HG03378 (cell line): ENCODE measurements around the gene SCMH1.
"Not testable (repeated sequence)": the region's sequence is repeated elsewhere in the genome, so short reads cannot be mapped to it uniquely, and the experiment has no call there.

Source experiments
- ATAC-seq: cut with Tn5 transposase; IDR thresholded peaks from one replicate; pipeline ENCODE4 v1.9.1; 2021; ENCODE audit warnings: mild to moderate bottlenecking, moderate library complexity; ENCODE audit not compliant: unreplicated experiment

The SCMH1 gene

DNA sequence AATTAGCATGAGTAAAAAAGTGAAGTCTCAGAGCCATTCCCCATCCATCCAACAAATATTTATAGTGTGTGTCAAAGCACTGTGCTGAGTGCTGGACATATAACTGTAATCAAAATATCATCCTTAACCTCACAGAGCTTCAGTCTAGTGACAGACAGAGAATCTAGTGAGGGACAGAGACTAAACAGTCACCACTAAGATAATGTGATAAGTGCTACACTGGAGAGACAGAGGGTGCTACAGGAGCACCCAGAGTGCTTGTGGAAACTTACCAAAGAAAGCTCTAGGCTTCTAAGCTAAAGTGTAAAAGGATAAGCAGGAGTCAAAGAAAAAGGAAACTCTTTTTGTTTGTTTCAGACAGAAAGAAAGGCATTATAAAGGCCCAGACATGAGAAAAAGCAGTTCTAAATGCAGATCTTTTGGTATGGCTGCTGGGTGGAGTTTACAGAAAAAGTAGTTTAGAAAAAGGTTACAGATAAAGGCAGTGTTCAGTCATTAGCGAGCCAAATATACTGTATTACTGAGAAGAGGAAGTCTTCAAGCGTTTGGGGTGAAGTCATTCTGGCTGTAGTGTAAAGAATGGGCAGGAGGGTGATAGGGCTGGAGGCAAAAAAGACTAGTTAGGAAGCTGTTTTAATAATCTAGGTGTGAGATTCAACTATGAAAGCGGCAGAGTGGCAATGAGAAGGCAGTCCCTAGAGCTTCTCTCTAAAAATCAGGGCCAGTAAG, 83.8 kb downstream of the SCMH1 start:
- no peak for ATAC-seq

DNA sequence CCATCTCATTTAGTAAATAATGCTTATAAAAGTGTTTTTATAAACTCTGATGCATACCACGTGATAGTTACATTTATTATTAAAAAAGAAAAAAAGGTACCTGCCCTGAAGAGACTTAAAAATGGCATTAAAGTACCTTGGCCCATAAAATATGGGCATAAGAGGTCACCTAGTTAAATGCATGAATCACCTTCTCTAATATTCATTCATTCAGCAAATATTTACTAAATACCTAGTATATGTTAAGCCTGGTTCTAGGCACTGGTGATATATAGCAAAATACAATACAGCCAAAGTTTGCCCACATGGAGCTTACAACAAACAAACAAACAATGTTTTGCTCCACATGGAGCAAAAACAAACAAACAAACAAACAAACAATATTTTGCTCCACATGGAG, 87.0 kb downstream of the SCMH1 start:
- no peak for ATAC-seq

DNA sequence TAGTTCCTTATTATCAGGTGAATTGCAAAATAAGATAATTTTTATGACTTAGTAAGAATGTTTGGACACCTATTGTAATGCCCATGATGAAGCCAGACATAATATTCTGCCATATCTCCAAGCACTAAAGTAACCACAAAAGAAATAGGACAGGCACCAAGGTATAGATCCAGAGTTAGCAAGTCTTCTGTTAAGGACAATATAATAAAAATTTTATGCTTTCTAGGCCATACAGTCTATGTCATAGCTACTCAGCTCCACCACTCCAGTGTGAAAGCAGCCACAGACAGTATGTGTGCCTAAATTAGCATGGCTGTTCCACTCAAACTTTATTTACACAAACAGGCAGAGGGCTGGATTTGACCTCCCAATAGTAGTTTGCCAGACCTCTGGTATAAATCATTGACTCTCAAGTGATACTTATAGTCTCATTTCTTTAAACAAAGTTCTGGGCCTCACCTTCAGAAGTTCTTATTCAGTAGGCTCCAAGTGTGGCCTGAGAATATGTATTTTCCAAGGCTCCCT, 88.3 kb downstream of the SCMH1 start:
- no peak for ATAC-seq

DNA sequence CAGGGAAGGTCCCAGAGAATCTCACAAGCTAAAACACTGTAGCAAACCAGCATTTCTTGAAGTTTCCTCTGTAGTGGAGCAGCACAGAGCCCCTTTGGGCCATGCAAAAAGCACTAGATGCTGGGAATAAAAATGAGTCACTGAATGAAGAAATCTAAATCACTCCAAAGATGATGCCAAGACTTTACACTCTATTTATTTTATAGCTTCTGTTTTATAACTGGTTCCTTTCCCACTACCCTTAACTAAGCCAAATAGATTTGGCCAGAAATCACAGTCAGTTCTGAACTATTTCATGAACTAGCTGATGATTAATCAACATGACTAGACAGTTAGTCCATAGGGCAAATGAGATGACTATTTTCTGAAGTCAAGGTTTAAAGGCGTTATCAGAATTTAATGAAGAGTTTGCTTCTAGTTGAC, 89.5 kb downstream of the SCMH1 start:
- no peak for ATAC-seq

DNA sequence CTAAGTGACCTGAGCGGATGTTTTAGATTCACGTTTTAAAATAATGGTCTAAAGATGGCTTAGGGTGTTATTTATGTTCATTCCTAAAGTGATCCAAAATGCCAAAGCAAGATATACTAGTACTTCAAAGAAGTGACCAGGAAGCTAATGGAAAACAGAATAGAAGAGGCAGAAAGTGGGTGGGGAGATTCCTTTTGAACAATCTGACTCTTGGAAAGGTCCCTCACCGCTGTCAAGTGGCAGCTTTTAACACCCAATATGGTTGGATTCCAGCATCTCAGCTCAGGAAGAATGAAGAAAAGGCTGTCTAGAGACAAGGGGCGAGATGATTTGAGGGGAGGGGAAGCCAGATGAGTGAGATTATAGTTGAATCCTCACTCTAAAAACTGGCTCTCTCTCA, 90.3 kb downstream of the SCMH1 start:
- no peak for ATAC-seq

DNA sequence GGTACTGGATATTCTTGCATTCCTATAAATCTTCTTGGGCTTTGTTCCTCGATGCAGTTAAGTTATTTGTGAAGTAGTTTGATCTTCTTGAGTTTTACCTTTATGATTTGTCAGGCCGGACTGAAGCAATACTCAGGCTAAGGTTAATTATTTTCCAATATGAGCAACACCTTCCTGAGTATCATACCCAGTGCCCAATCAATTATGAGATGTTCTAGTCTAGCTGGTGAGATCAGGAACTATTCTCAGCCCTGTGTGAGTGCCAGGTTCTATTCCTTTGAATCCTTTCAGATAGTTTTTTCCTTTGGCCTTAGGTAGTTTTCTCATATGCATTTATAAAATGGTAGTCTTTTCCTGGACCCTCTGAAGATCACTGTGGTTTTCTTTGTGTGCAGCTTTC, 92.5 kb downstream of the SCMH1 start:
- no peak for ATAC-seq

DNA sequence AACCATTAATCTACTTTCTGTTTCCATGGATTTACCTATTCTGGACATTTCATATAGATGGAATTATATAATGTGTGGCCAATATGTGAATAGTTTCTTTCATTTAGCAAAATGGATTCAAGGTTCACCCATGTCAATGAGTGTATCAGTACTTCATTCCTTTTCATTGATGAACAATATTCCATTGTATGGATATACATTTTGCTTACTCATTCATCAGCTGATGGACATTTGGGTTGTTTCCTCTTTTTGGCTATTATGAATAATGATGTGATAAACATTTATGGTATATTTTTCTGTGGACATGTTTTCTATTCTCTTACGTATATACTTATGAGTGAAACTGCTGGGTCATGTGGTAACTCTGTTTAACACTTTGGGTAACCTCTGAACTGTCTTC, 97.8 kb downstream of the SCMH1 start:
- no peak for ATAC-seq

DNA sequence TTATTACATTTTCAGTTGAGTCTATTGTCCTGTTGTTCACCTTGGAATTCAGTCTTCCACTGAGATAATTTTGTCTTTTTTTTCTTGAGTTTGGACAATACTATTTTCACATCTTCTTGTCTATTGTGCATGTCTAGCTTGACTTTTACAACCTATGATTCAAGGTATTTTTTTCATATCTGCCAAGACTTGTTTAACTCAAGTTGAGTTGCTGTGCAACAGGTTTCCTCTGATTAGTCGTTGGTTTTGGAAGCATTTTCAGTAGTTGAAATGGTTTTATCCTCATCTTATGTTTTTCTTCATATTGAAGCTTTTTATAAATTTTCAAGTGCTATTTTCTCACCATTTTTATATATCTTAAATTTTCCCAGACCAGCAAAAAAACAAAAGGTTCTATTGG, 103.6 kb downstream of the SCMH1 start:
- no peak for ATAC-seq

DNA sequence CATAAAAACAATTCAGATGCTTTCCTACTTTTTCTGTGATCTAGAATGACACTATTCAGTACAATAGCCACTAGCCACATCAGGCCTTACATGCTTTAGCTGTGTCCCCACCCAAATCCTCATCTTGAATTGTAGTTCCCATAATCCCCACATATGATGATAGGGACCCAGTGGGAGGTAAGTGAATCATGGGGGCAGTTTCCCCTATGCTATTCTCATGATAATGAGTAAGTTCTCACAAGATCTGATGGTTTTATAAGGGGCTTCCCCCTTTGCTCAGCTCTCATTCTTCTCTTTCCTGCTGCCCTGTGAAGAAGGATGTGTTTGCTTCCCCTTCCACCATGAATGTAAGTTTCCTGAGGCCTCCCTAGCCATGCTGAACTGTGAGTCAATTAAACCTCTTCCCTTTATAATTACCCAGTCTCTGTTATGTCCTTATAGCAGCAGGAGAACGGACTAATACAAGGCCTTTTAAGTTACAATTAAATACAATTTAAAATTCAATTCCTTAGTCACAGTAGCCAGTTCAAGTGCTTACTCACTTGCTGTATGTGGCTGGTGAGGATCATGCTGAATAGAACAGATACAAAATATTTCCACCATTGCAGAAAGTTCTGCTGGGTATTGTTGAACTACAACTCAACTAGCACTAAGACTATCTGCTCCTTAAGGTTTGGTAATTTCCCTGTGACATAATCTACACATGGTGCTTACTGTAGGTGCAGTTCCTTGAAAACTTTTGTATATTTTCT, 106.7 kb downstream of the SCMH1 start:
- ATAC-seq: no peak

DNA sequence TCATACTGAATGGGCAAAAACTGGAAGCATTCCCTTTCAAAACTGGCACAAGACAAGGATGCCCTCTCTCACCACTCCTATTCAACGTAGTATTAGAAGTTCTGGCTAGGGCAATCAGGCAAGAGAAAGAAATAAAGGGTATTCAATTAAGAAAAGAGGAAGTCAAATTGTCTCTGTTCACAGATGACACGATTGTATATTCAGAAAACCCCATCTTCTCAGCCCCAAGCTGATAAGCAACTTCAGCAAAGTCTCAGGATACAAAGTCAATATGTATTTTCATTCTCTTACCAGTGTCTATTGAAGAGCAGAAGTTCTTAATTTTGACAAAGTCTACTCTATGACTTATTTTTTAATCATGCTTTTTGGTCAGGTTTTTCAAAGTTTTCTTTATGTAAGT, 107.8 kb downstream of the SCMH1 start:
- not testable (repeated sequence) for ATAC-seq

DNA sequence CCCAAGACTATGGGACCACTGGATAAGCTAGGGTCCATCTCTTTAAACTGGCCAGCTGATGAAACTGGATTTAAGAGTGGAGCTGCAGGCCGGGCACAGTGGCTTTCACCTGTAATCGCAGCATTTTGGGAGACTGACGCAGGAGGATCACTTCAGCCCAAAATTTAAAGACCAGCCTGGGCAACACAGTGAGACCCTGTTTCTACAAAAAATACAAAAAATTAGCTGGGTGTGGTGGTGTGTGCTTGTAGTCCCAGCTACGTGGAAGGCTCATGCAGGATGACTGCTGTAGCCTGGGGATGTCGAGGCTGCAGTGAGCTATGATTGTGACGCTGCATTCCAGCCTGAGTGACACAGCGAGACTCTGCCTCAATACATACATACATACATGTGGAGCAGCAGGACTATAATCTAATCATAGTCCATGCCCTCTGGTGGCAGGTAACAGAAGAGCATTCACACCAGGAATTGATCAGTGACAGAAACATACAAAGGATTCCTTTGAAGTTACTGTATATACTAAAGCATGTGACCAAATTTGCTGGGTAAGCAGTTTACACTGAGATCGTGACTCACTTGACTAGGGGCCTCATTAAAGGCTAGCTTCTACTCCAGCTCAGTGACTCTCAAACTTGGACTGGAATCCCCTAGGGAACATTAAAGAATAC, 119.1 kb downstream of the SCMH1 start:
- ATAC-seq: no peak

DNA sequence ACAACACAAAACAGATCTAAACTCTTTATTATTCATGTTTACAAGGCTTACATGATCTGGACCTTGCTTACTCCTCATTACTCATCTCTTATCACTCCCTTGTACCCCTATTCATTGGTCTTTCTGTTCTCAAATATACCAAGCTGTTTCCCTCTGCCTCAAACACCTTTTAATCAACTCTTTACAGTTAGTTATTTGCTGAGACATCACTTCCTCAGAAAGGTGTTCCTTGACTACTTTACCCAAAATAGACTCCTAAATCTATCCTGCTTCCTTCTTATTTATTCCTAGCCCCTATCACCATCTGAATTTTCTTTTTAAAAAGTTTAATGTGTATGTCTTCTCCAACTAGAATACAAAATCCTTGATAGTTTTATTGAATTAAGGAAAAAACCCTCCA, 120.0 kb downstream of the SCMH1 start:
- ATAC-seq: no peak

DNA sequence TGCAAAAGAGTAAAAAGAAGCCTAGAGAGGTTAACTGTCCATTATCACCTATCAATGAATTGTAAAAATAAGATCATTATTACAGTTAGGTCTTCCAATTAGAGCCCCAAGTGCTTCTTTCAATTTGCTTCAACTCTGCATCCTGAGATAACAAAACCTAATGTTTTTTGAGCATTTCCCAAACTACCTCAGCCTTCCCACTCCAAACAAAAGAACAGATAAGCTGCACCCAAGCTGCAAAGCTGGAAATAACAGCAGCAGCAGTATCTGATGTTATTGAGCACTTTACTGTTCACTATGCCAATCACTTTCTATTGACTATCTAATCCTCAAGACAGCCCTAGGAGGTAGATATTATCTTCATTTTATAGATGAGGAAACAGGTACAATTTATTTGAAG, 123.5 kb downstream of the SCMH1 start:
- ATAC-seq: no peak

DNA sequence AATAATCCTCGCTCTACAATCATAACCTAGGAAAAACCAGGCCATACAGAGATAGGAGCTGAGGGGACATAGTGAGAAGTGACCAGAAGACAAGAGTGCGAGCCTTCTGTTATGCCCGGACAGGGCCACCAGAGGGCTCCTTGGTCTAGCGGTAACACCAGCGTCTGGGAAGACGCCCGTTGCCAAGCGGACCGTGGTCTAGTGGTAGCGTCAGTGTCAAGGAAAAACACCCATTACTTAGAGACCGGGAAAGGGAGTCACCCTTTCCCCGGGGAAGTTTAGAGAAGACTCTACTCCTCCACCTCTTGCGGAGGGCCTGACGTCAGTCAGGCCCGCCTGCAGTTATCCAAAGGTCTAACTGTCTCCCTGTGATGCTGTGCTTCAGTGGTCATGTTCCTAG, 124.9 kb downstream of the SCMH1 start:
- not testable (repeated sequence) for ATAC-seq

DNA sequence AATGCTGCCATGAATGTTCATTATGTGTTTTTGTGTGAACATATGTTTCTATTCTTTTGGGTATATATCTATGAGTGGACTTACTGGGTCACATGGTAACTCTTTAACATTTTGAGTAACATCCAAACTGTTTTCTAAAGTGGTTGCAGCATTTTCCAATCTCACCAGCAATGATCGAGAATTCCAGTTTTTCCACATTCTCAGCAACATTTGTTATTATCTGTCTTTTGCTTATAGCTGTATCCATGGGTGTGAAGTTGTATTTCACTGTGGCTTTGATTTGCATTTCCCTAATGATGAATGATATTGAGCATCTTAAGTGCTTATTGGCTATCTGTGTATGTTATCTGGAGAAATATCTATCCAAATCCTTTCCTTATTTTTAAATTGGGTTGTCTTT, 131.4 kb downstream of the SCMH1 start:
- ATAC-seq: no peak

DNA sequence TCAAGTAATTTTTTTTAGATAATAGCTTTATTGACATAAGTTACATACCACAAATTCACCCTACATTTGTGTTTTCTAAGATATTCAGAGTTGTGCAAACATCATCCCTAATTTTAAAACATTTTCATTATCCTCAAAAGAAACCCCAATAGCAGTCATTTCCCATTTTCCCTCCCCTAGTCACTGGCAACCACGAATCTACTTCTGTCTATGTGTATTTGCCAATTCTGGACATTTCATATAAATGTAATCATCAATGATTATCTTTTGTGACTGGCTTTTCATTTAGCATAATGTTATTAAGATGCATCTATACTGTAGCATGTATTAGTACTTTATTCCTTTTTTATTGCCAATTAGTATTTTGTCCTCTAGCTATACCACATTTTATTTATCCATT, 131.8 kb downstream of the SCMH1 start:
- ATAC-seq: no peak

DNA sequence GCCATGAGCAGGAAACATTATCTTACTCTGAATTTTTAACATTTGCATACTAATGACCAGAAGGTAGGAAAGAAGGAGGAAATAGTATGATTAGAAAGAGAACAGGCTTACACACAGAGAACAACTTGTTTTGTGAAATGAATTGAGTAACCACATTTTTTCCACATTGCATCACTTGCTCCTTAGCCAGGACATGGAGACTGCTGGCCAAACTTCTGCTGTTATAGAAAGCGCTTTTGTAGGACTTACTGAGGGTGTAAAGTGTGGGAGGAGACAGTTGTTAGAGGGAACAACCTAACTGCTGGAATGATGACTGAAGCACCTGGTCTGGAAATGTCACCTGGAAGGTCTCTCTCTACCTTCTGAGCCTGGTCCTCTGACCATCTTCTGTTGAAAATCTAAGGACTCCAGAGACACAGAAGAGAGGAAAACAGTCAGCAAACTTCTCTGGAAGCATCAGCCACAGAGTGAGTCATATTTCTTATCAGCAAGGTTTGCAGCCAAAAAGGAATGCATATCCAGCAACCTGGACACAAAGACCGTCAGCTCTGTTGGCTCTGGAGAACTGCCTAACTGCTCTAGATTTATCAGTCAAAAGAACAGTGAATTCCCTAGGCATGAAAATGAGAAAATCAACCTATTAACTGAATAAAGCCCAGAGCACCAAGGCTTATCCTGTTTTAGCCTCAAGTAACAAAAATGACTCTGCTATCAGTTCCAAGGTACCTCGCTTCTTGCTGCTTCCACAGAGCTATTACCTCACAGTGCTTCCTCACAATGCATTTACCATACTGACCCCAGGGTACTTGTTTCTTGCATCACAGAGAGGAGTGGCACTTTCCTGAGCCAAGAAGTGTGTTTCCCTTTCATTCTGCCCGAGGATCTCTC, 132.6 kb downstream of the SCMH1 start:
- no peak for ATAC-seq

DNA sequence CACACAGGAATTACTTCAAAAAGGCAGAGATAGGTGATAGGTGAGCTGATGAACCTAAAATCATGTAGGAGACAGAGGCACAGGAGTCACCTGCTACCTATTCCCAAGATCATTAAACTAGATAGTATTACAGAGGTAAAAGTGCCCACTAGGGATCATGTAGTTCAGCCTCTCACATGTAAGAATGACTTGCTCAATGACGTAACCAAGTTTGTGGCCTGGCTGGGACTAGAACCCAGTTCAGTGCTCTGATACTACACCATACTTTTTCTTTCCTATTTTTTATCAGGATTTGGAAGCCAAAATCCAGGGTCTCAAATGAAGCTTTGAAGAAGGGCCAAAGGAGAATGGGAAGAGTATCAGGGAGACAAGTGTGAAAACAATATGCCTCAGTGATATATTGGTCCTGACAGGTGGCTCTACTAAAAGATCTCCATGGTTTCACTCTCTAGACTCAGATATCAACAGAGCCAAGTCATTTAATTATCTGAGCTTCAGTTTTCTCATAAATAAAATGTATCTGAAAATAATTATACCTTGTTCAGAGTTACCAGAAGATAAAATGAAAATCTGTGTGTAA, 133.3 kb downstream of the SCMH1 start:
- ATAC-seq: no peak

DNA sequence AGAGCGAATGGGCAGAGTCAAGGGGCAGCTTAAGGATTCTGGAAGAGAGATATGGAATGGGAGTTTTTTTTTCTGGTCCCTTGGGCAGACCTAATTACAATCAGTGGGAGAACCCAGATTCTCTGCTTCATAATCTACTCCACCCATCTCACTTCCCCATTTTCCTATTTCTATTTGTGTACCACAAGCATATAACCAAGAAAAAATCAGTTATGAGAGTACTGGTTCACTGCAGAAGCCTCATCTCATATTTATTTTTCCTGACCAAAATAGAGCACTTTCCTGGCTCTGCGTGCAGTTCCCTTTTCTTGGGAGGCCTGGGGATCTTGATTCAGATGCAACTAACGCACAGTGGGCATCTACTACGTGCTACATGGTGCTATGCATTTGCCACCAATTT, 138.3 kb downstream of the SCMH1 start:
- no peak for ATAC-seq

DNA sequence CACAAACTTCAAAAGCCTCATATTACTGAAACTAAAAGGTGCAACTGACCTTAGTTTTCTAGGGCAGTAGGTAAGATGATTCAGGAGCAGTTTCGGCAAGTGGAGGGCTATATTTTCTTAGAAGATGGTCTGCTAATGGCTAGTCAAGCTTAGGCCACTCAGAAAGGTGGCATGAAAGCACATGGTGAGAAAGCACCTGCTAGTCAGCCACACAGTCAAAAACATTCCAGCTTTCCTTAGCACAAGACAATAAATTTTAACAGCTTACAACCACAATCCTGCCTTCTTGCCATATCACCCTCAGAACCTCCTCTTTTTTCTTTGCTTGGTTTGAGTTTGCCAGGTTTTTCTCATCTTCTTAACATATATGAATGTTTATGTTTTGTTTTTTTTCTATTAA, 139.5 kb downstream of the SCMH1 start:
- ATAC-seq: no peak
